Daoy (cell line): ENCODE results near the gene LRRC4C. TPM values are rescaled to one million over a fixed set of nuclear protein-coding genes. Genes with fewer than 3 reads are reported as not detected.

Experiments
- DNase-seq: peaks from one replicate; pipeline ENCODE4 v3.0.0-alpha.2; 2015; ENCODE audit warnings: low read depth
- total RNA-seq: library from RNA; depleted of rRNA; stranded (reverse); fragments of >200 nt; shearing (Covaris generic); gene quantifications from 2 replicates; pipeline ENCODE4 v1.2.3, GENCODE V29; 2014; rRNA removed

The LRRC4C gene
- total RNA-seq, result not detected in 2 replicates

DNA sequence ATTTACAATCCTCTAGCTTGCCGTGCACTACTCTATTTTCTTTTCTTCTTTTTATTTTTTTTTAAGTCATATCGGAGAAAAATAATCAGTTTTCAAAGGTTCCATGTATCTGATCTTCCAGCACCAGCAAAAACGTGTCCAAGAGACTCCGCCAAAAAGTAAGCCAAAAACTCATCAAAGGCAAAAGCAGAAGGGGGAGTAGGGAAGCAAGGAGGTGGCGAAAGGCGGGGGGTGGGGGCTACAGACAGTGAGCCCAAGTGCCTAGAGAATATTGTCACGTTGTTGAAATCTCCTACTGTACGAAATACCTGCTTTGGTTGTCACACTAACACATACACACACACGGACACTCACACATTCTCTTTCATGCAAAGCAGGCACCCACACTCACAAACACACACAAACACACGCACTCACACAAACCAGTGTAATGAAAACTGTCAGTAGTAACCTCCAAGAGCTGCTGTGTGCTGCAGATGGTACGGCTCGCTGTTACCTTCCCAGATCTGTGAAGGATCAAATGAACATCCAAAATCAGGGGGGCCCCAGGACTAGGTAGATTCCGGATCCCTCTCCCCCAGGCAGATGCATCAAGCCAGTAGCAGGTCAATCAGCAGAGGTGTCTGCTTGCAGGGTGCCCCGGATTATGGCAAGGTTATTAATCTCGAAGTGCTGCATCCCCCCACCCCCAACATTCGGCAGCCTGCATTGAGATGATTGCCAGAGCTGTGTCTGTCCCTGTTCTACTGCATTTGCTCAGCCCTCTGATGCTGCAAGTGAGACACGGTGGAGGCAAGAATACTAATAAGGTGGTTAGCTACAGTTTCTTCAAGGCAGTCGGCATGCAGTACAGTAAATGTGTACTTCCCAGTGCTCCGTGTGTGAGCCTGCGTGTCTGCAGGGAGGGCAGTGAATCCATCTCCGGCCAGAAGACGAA is at the start of gene LRRC4C:
LRRC4C (minus strand) TSS at position 188 of the 937 bp plus-strand sequence.
- DNase-seq, result no peak

DNA sequence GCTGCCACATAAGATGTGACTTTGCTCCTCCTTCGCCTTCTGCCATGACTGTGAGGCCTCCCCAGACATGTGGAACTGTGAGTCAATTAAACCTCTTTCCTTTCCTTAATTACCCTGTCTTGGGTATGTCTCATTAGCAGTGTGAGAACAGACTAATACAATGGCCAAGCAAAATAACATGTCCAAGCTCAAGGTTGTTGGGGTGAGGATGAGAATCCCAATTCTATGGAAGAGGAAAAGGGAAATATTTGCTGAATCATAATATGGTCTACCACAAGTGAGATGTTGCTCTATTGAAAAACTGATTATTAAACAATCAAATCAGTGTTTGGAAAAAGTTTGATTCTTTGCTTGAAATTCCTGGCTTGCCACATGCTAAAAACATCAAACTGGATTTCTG is 48.7 kb upstream of the LRRC4C start:
- no peak for DNase-seq

GRCh38 chr11:41499429-41499828 is 40.0 kb upstream of the LRRC4C start:
- DNase-seq, result no peak

DNA sequence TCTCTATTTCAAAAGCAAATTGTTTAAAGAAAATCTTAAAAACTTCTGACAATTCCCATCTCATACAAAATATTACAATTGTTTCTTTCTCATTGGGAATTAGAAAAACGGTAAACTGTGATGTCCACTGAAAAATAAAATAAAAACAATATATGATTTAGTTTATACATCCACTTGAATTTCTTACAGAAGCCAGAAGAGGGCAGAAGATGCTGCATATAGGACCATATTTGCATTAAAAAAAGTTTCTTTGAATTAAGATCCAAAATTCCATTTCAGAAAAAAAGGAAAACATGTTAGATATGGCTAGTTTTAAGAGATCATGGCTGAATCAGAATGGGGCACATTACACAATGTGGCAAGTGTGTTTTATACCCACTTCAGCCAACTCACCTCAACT is 39.3 kb upstream of the LRRC4C start:
- no peak for DNase-seq

DNA sequence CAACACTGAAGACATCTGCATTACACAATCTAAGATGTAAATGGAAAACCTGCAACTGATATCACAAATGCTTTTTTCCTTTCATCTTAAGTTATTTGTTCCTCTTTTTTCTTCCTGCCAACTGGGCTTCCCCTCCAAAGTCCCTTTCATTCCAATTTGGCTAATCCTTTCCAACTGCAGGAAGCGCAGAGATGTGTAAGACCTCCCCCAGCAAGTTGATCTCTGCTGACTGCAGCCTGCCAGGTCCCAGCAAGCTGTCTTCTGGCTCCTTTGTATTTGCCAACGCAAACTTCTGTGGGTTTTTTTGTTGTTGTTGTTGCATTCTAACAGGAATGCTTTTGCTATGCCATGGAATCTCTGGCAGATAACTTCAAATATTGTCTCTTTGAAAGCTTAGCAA is 38.5 kb upstream of the LRRC4C start:
- DNase-seq, result no peak

- DNase-seq, result no peak
Observed at GRCh38 chr11:41494716-41495115, 35.3 kb upstream of the LRRC4C start.

DNA sequence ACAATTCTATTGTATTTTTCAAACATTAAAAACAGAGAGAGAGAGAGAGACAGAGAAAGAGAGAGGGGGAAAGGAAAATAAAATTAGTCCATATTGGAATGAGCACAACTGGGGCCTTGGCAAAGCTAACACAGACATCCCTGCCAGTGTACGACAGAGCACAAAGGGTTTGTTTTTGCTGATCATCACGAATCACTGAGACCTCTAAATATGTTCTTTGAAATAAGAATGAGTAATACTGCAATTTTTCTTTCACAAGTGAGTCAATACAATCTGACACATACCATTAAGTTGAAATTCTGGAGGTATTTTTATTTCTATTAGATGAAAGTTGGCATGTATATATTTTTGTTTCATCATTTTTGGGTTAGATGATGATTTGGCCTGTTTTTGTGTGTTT is 27.0 kb upstream of the LRRC4C start:
- DNase-seq, result no peak

DNA sequence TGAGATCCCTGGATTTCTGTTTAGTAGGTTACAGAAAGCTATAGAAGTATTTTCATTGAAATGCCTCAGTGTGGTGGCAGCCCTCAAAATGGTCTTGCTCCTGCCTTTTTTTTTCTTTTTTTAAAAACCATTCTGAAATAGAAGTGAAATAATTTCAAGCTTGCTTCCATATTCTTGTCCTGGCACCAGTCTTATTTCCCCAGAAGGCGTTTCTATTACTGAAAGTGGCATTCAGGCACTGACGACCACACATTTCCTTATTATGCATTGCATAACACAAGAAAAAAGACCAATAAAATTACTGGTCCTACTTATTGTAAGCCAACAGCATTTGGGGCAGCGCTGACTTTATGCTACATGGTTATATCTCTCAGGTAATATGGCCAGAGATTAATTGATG is 24.5 kb upstream of the LRRC4C start:
- no peak for DNase-seq

GRCh38 chr11:41479179-41479578 is 19.7 kb upstream of the LRRC4C start:
- no peak for DNase-seq

DNA sequence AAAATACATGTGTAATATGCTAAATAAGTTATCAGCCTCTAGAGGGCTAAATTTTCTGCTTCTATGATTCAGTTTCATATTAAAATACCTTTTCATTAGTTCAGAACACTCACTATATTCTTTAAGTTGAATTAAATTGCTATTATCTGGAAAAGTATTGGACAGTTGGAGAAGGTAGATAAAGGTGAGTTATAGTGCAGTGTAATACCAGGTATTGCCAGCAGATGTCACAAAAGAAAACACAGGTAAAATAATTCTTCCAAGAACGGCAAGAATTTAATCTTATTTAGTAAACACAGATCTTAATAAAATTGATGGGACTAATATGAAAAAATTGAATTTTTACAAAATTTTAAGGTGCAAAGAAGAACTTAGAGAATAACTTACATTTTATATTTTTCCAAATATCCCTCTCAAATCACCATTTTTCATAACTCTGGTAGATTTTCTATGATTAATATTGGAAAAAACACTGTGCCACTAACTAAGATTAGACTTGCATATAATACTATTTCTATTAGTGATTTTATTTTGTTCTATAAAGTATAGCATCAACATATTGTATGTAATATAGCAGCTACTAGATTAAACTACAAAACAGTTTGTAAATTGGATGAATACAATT is 1.7 kb upstream of the LRRC4C start:
- DNase-seq, result no peak

- DNase-seq, result no peak
Observed at GRCh38 chr11:41458641-41459040, 811 bp downstream of the LRRC4C start.

DNA sequence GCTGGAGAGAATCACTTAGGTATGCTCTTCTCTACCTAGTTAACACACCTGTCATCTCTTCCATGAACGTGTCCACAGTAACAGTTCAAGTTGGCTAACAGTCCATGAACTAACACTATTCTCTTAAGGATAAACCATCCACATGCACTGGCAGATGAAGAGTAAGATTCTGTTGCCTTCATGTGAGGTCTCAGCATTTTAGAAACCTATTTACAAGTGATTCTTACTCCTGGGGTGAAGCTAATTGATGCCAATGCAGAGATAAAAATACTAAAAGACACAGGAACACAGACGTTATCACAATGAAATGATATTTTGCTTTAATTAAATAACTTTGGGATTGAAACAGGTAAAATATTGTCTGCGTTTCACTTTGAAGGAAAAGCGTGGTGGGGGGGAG is 1.3 kb downstream of the LRRC4C start:
- DNase-seq, result no peak

- DNase-seq, result no peak
Observed at GRCh38 chr11:41457216-41458014, 2.0 kb downstream of the LRRC4C start.

- no peak for DNase-seq
Observed at GRCh38 chr11:41456269-41456668, 3.2 kb downstream of the LRRC4C start.

GRCh38 chr11:41451011-41451410 is 8.4 kb downstream of the LRRC4C start:
- DNase-seq, result no peak

DNA sequence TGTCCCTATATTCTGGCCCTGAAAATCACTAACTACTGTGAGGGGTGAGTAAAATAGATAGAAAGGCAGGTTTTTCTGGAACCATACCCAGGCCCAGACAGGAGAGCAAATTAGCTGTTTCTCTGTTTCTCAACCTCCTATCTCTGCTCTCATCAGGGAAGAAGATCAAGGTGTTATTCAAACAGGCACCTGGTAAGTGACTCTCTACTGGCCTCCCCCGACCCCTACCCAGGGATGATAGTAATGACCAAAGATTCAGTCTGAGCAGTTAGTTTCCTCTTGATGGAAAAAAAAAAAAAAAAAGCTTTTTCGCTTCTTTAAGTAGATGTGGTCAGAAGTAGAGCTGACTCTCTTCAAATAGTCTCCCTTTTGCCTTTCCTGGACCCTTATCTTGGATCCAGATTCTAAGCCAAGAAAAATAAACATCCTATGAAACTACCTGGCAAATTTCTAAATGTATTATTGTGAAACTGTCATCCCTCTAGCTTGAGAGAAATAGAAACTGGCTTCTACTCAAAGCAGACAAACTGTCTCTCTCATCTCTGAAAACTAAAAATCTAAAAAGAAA is 9.9 kb downstream of the LRRC4C start:
- DNase-seq, result no peak

DNA sequence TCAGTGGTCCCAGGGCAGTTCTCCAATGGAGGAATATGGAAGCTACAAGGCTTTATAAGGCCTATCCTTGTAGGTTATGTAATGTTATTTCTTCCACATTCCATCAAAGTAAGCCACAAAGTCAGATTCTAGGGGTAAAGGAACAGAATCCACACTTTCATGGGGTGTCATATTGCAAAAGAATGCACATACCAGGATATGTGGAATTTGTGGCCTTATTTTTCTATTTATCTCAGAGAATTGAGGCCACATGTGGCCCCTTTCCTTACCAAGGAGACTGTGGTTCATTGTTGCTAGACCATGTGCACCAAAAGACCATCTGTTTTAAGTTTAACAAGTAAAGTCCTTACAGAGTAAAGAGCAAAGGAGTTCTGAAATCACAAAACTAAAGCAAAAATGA is 12.9 kb downstream of the LRRC4C start:
- no peak for DNase-seq

DNA sequence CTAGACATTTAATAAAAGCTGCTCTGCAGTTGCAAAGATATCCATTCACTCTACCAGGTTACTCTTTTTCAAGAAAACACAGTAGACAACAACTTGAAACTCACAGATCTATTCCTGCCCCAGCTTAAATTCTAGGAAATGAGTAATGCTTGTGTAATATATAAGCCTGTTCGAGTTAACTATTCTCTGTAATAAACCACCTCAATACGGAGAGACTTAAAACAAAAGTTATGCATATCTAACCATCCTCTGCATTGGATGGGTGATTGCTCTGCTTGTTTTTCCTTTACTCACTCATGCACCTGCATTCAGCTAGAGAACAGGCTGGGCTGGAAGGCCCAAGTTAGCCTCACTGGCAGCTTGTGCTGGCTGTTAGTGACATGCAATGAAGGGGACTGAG is 13.3 kb downstream of the LRRC4C start:
- no peak for DNase-seq

DNA sequence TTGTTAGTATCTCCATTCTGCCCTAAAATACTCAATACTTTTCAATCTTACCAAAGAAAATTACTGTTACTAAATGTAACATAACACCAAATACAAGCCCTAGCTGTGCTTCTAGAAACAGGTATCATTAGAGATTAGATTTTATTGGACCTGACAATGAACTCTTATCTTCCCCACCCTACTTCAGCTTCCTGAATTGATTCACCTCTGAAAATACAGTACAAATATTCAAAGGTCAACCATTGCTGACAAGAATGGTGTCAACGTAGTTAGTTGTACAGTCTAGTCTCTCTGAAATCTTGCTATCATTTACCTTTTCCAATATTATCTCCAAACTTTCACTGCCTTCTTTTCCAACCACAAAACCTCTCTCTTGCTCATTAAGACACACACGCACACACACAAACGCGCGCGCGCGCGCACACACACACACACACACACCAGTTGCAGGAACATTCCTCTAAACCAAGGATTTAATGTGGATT is 22.4 kb downstream of the LRRC4C start:
- no peak for DNase-seq

- DNase-seq, result no peak
Observed at GRCh38 chr11:41435531-41435930, 23.9 kb downstream of the LRRC4C start.

DNA sequence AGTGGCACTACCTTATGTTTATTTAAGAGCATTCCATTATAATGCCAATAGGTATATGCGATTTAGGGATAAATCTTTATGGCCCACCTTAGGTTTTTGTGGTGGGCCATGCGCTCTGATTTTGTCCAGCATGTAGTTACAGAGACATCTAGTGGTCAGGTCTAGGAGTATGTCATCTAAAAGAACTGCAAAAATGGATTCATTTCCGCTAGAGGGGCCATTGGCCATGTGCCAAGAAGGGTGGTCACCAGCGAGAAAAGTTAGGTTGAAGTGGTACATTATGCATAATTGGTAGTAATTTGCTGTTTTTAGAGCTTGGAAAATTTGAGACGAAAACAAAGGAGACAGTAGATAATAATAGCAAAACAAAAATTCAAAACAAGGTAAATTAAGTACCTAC is 27.7 kb downstream of the LRRC4C start:
- DNase-seq, result no peak

DNA sequence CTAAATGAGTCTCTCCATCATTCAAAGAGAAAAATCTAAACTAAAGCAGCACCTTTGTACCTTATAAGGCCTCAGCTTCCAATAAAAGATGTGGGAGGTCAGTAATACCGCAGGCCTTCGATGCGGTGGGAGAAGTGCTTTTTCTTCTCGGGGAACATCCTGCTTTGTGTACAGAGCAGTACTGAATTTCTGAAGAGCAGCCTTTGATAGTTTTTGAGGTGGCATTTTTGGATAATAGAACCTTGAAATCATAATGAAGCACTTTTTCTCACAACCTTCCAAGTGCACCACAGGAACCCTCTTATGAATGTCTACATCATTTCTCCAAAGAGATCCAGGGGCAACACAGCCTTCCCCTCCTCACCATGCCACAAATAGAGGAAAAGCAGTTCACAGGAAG is 39.6 kb downstream of the LRRC4C start:
- no peak for DNase-seq
